Colonic mucosa (tissue), 4 donors: ENCODE measurements around the gene SURF1. TPM values are rescaled to one million over a fixed set of nuclear protein-coding genes. Genes with fewer than 3 reads are reported as not detected.

ENCODE experiments used
- DNase-seq: peaks from one replicate; pipeline ENCODE4 v3.0.0-alpha.2; 2020
- H3K27ac ChIP-seq: fragments of 200-600 bp; one replicate; pipeline ENCODE4 v1.8.0; 2021
- H3K27me3 ChIP-seq: fragments of 200-600 bp; one replicate; pipeline ENCODE4 v1.8.0; 2021
- H3K36me3 ChIP-seq: fragments of 200-600 bp; one replicate; pipeline ENCODE4 v1.8.0; 2021
- H3K4me1 ChIP-seq: fragments of 200-600 bp; one replicate; pipeline ENCODE4 v1.8.0; 2021; ENCODE audit warnings: mild to moderate bottlenecking
- H3K4me3 ChIP-seq: fragments of 200-600 bp; one replicate; pipeline ENCODE4 v1.8.0; 2021
- H3K9ac ChIP-seq, 2 donors: one replicate each; pipeline ENCODE4 v1.7.0; 2013; ENCODE audit warnings: control low read depth in 2 of 2, low read depth in 2 of 2, low read length in 2 of 2
- H3K9me3 ChIP-seq: fragments of 200-600 bp; one replicate; pipeline ENCODE4 v1.8.0; 2021
- CTCF ChIP-seq: fragments of 200-600 bp; IDR thresholded peaks from one replicate; pipeline ENCODE4 v1.8.0; 2022; ENCODE audit warnings: antibody characterized with exemption, mild to moderate bottlenecking
- intact Hi-C: fragments of 100-400 bp; cut with DNase I; formaldehyde crosslinking; loops from one replicate; pipeline ENCODE4 v1.14.1; 2022
- total RNA-seq, 2 donors: library from RNA; stranded (reverse); fragmentation: NEBNext Ultra II Directional in 1 of 2; extraction: Animal tissue kit (Norgen Biotek cat#: 25700) in 1 of 2; gene quantifications; one replicate each; pipeline ENCODE4 v1.2.1, GENCODE V29; 2021
- donor health status: healthy.
- donor health status: DM: no; HTN: no; CAD: no.
- donor health status: DM: no; HTN: no; CAD: no.

The SURF1 gene
- total RNA-seq, 2 donors from 2014 or later: 63.3 to 66.7 TPM

GRCh38 chr9:133361507-133362092 lies 5.3 kb upstream of the SURF1 start:
- no peak for TF ChIP-seq CTCF
- intact Hi-C loops: no loop called here
- H3K4me1 ChIP-seq: peaks cover 9% of the 10 kb centered on the region
- H3K4me3 ChIP-seq: no peak overlapping the region
- no peaks in the 10 kb centered on the region for H3K9me3 ChIP-seq
- no peak for DNase-seq
- H3K27me3 ChIP-seq: no peaks in the 10 kb centered on the region
- no peak overlapping the region for H3K27ac ChIP-seq
- H3K9ac ChIP-seq: no peak overlapping the region
- peaks cover 23% of the 10 kb centered on the region for H3K36me3 ChIP-seq

GRCh38 chr9:133360400-133361393 lies 4.4 kb upstream of the SURF1 start:
- H3K27ac ChIP-seq: no peak overlapping the region
- H3K4me3 ChIP-seq: no peak overlapping the region
- peaks cover 9% of the 10 kb centered on the region for H3K4me1 ChIP-seq
- no peak for TF ChIP-seq CTCF
- DNase-seq: no peak
- peaks cover 22% of the 10 kb centered on the region for H3K36me3 ChIP-seq
- H3K27me3 ChIP-seq: no peaks in the 10 kb centered on the region
- intact Hi-C loops: no loop called here
- no peak overlapping the region for H3K9ac ChIP-seq
- no peaks in the 10 kb centered on the region for H3K9me3 ChIP-seq

- no peak overlapping the region for H3K4me3 ChIP-seq
- no peak for DNase-seq
- no peak for TF ChIP-seq CTCF
- intact Hi-C loops: no loop called here
- peaks cover 14% of the 10 kb centered on the region for H3K36me3 ChIP-seq
- no peak overlapping the region for H3K27ac ChIP-seq
- peaks cover 15% of the 10 kb centered on the region for H3K4me1 ChIP-seq
- H3K27me3 ChIP-seq: no peaks in the 10 kb centered on the region
- no peaks in the 10 kb centered on the region for H3K9me3 ChIP-seq
- no peak overlapping the region for H3K9ac ChIP-seq
These were observed 3.3 kb upstream of the SURF1 start for GRCh38 chr9:133359399-133360175.

DNA sequence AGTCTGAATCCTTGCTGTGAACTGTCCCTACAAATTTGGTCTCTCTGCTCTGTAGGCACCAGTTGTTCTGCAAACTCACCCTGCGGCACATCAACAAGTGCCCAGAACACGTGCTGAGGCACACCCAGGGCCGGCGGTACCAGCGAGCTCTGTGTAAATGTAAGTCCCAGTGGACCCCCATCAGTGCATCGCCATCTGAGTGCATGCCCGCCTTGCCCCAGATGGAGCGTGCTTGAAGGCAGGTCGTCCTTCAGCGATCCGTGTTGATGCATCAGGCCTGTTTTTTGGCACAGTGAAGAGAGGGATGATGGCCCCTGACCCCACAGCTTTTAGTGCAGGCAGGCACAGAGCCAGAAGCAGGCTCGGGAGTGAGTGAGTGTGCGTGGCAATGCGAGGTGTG lies 1.4 kb upstream of the SURF1 start:
- intact Hi-C loops: no loop called here
- no peaks in the 10 kb centered on the region for H3K9me3 ChIP-seq
- peak overlapping the region in 1 of 2 donors; percentile 6 for H3K9ac ChIP-seq
- H3K4me1 ChIP-seq: peaks cover 15% of the 10 kb centered on the region
- H3K36me3 ChIP-seq: peaks cover 7% of the 10 kb centered on the region
- no peak overlapping the region for H3K4me3 ChIP-seq
- DNase-seq: no peak
- TF ChIP-seq CTCF: no peak
- no peaks in the 10 kb centered on the region for H3K27me3 ChIP-seq
- H3K27ac ChIP-seq: no peak overlapping the region

DNA sequence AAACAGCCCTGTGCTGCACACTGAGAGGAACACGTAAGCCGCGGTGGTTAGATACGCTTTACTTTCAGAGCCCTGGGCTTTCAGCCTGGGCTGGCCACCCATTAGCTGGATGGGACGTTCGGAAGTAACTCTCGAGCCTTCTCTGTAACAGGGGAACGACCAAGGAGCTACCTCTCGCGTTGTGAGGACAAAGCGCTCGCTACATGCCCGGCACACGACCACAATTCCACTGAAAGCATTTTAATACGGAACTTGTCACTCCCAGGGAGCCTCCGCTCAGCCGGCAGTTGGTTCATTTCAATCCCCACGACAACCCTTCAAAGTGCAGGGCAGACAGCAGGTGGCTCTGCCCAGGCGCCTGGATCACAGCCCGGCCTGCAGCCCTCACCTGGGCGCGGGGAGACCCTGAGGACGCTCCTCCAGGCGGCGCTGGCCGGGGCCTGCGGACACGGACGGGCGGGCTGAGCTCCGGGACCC lies 368 bp downstream of the SURF1 start:
- intact Hi-C loops: no loop called here
- no peak for DNase-seq
- Histone ChIP-seq H3K4me3 (peak overlapping the region; percentile 80), H3K27ac (peak overlapping the region; percentile 55), H3K9me3 (no peaks in the 10 kb centered on the region), H3K4me1 (peaks cover 15% of the 10 kb centered on the region), H3K36me3 (peaks cover 6% of the 10 kb centered on the region), H3K27me3 (no peaks in the 10 kb centered on the region), H3K9ac (peak overlapping the region; percentile 75 to 81)
- TF ChIP-seq CTCF: no peak
